GM12891 (cell line): ENCODE results near the gene CYP51A1.
"Not testable (repeated sequence)": the region's sequence is repeated elsewhere in the genome, so short reads cannot be mapped to it uniquely, and the experiment has no call there.

Experiments used
- DNase-seq: peaks from one replicate; pipeline ENCODE4 v3.0.0; 2011; ENCODE audit warnings: low spot score; ENCODE audit not compliant: insufficient read length
- FAIRE-seq: peaks from 2 replicates; lab custom pipeline; 2011; peaks lifted over from hg19 to GRCh38; lab: Jason Lieb, UNC
- PAX5 ChIP-seq: IDR thresholded peaks from 2 replicates; pipeline ENCODE4 v1.6.1; 2011; ENCODE audit warnings: low read length, moderate library complexity, mild to moderate bottlenecking; ENCODE audit not compliant: insufficient read depth, severe bottlenecking
- POLR2A ChIP-seq: IDR thresholded peaks from 2 replicates; pipeline ENCODE4 v1.6.1; 2011; ENCODE audit warnings: low read depth, low read length, control low read depth
- POLR2AphosphoS5 ChIP-seq: IDR thresholded peaks from 2 replicates; pipeline ENCODE4 v1.6.1; 2011; ENCODE audit warnings: low read depth, low read length, control low read depth
- POU2F2 ChIP-seq: IDR thresholded peaks from 2 replicates; pipeline ENCODE4 v1.6.1; 2011; ENCODE audit warnings: low read depth, mild to moderate bottlenecking, control low read depth, low read length, moderate library complexity
- SPI1 ChIP-seq: IDR thresholded peaks from 2 replicates; pipeline ENCODE4 v1.6.1; 2011; ENCODE audit warnings: low read depth, low read length, control low read depth
- TAF1 ChIP-seq: IDR thresholded peaks from 2 replicates; pipeline ENCODE4 v1.6.1; 2011; ENCODE audit warnings: low read depth, low read length, control low read depth

The CYP51A1 gene

DNA sequence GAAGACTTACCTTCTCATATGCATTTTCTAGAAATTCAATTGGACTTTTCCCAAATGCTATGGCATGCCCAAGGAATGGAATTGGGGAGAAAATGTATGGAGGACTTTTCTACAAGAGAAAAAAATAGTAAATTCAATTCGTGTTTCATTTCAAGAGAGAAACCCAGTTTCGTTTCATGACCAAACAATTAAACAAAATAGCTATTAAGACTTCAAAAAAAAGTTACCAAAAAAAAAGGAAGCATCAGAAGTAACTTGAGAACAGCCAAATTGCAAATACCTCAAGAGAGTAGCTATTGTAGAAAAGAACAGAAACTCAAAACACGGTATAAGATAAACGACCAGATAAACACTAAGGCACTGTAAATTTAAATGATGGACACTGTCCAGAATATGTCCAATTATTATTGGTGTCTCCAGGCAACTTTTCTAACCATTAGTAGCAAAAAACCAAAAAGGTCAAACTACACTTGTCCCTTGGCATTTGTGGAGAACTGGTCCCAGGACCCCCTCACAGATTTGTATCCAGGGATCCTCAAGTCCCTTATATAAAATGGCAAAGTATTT lies 2.4 kb downstream of the CYP51A1 start:
- no peak for FAIRE-seq
- no peak for DNase-seq
- no peak for TF ChIP-seq POLR2AphosphoS5
- no peak for TF ChIP-seq SPI1
- TF ChIP-seq TAF1 = no peak
- no peak for TF ChIP-seq POU2F2
- no peak for TF ChIP-seq PAX5
- TF ChIP-seq POLR2A = no peak

DNA sequence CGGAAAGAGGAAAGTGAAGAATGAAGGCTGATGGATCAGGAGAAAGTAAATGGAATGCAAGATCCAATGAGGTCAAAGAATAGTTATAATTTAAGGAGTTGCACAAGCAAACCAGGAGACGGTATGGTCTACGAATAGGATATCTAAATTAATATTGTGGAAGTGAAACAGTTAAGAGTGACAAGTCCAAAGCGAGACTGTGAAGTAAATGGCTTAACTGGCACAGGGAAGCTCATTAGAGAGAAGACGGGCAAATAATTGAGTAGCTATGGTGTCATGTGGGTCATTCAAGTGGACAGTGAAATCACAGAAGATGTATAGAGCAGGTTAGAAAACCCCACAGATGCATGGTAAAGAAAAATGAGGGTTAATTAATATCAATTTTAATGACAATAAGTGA lies 3.2 kb downstream of the CYP51A1 start:
- DNase-seq (no peak), FAIRE-seq (peak; percentile 9)
- TF ChIP-seq PAX5 (no peak), SPI1 (peak; percentile 61)

DNA sequence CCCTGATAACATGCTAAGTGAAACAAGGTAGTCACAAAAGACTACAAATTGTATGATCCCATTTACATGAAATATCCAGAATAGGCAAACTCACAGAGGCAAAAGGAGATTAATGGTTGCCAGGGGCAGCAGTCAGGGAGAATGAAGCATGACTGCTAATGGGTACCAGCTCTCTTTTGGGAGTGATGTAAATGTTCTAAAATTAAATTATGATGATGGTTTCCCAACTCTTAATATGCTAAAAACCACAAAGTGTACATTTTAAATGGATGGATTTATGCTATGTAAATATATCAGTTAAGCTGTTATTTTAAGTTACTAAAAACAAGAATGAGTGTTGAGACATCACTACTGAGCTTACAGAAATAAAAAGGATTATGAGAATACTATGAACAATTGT lies 12.6 kb downstream of the CYP51A1 start:
- no peak for TF ChIP-seq SPI1
- no peak for TF ChIP-seq POU2F2
- TF ChIP-seq TAF1 = no peak
- no peak for TF ChIP-seq POLR2AphosphoS5
- no peak for TF ChIP-seq PAX5
- FAIRE-seq = no peak

DNA sequence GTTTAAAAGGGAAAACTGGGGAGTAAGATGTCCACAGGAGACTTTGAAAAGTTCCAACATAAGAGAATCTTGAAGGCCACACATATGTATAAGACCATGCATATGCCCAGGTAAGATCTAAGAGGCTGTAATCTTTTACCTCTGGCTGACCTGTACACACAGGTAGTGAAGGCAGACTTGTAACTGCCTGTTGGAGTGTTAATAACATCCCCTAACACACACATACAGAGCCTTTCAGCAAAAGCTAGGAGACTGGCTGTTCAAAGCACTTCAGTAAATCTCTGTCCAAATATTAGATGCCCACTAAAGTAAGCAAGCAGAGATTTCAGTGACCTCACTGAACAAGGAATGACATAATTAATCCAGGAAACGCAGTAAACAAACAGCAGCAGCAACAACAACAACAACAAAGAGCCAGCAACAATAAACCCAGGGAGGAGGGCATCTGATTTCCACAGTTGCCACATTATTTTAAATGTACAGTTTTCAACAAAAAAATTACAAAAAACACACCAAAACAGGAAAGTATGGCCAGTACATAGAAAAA lies 15.0 kb downstream of the CYP51A1 start:
- no peak for TF ChIP-seq POLR2AphosphoS5
- TF ChIP-seq POU2F2 = no peak
- TF ChIP-seq POLR2A = no peak
- no peak for TF ChIP-seq TAF1
- no peak for TF ChIP-seq PAX5
- no peak for TF ChIP-seq SPI1
- FAIRE-seq (no peak), DNase-seq (no peak)

More for the DNA sequence above, 12.6 kb downstream of the CYP51A1 start:
- no peak for DNase-seq

DNA sequence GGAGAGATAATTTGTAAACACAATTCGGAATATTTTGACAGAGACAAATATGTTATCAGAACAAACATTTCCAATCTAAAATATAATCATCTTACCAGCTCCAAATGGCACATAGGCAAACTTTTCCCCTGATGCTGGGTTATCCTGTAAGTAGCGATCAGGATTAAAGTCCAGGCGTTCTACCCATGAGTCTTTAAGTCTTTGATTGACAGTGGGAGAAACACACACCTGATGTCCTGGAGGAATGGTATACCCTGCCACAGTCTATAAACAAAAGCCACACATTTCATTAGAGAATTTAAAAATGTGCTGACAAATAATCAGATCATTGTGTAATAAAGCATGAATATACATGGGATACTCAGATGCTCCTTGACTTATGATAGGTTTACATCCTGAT lies 17.3 kb downstream of the CYP51A1 start:
- FAIRE-seq = no peak
- TF ChIP-seq POLR2AphosphoS5 (no peak), POU2F2 (no peak), POLR2A (no peak), TAF1 (no peak), PAX5 (no peak), SPI1 (no peak)
- DNase-seq = no peak

DNA sequence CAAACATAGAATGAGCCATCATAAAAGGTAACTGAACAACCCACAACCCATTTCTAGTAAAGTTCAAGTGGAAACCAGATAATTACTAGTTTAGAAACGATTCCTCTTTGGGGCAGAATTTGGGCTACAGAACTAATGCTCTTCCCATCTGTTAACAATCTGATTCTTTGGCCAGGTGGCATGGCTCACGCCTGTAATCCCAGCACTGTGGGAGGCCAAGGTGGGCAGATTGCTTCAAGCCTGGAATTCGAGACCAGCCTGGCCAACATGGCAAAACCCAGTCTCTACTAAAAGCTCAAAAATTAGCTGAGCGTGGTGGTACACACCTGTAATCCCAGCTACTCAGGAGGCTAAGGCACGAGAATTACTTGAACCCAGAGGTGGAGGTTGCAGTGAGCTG lies 18.5 kb downstream of the CYP51A1 start:
- FAIRE-seq = no peak
- TF ChIP-seq POU2F2 (no peak), POLR2A (no peak)
- DNase-seq = no peak

DNA sequence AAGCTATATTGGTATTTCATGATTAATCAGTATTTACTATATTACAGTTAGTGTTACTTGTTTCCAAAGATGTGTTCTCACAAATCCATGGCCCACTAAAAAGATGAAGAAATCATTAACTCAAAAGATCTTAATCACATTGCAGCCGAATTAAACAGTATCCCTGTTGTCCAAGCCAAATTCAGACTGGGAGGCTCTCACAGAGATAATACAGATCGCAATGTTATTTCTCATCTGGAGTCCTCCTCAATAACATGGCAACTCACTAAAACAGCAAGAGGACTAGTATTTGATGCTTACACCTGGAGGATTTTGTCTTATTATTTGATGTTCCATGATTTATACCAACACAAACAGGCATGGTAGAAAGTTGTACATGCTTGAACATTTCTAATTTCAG lies 23.4 kb downstream of the CYP51A1 start:
- no peak for TF ChIP-seq POLR2A
- TF ChIP-seq PAX5 = no peak
- no peak for TF ChIP-seq POU2F2
- TF ChIP-seq TAF1 = no peak
- no peak for TF ChIP-seq POLR2AphosphoS5
- TF ChIP-seq SPI1 = no peak
- FAIRE-seq (peak; percentile 13), DNase-seq (no peak)

DNA sequence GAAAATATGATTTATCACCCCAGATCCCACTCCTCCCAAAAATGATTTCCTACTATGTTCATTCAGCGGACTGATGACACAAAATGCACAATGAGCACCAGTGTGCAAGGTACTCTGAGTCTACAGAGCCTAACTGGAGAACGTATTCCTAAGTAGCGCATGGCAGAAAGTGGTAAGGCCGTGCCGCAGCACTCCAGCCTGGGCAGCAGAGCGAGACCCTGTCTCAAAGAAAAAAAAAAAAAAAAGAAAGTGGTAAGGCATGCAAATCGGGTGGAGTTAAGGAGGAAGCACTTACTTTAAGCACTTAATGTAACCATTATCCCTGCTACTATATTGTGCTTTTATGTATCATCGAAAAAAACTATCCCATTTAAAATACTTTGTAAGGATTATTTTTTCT lies 25.5 kb downstream of the CYP51A1 start:
- FAIRE-seq = peak; percentile 59
- TF ChIP-seq TAF1 (no peak), POU2F2 (no peak)
- DNase-seq = no peak

DNA sequence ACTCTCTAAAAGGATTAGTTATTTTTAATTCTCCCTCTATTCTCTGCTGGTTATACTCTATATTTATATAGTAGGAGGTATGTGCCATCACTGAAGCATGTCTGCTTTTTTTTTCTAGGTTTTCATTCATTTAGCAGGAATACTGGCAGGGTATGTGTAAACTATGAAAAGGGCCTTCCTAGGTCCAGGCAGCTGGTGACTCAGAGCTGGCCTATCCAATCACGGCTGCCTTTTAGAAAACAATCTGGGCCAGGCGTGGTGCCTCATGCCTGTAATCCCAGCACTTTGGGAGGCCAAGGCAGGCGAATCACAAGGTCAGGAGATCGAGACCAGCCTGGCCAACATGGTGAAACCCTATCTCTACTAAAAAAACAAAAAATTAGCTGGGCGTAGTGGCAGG lies 31.4 kb downstream of the CYP51A1 start:
- FAIRE-seq = not testable (repeated sequence)

DNA sequence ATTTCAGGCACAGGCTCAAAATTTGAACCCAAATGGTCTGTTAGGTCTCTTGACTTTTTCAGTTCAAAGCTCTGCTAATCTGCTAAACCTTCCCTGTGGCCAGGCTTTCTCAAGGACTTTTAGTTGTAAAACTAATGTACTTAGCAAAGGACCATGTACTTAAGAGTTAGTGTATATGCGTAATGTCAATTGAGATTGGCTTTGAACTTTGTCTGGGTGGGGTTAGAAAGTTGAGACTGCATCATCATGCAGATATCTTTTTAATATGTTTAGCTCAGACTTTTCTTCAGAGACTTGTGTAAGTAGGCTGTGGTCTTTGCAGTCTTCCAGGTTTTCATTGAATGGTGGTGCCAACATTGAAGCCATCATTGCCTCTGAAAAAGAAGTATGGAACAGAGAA lies 33.7 kb downstream of the CYP51A1 start:
- TF ChIP-seq POU2F2 (no peak), SPI1 (no peak), POLR2AphosphoS5 (no peak), POLR2A (no peak), TAF1 (no peak), PAX5 (no peak)
- FAIRE-seq = no peak
- DNase-seq = no peak

More for the DNA sequence above, 31.4 kb downstream of the CYP51A1 start:
- DNase-seq = not testable (repeated sequence)

DNA sequence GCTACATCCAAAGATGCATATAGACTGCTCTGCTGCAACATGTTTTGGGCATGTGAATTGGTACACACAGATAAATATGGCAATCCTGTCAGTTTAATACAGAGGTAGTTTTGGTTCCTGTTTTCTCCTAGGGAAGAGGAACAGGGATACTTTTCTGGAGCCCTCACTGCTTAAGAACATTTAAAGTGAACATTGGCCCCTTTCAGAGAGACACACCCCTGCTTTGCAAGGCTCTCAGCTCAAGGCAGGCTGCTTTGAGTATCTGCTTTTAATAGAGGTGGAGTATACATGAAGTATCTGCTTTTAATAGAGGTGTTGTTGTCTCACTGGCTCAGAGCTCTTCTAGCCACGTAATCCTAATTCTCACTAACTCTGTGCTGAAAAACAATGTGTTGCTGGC lies 38.9 kb downstream of the CYP51A1 start:
- DNase-seq = no peak
- TF ChIP-seq PAX5 = no peak
- TF ChIP-seq SPI1 = 0 out of 2 replicates have a peak, but pooled peaks have one; percentile 1
- FAIRE-seq = no peak
